Mucosa of rectum (tissue), 2 donors: ENCODE measurements around the gene SPR.
A peak's percentile ranks its signal among the peaks of the same experiment; 100 is the strongest.

Experiments
- H3K27ac ChIP-seq, 2 donors: one replicate each; pipeline ENCODE4 v1.7.0; 2013; ENCODE audit warnings: inconsistent platforms in 2 of 2, low read depth in 2 of 2, low read length in 2 of 2
- H3K27me3 ChIP-seq, 2 donors: one replicate each; pipeline ENCODE4 v1.7.0; 2013; ENCODE audit warnings: low read length in 2 of 2; ENCODE audit not compliant: control insufficient read depth in 2 of 2, insufficient read depth in 2 of 2
- H3K36me3 ChIP-seq, 2 donors: one replicate each; pipeline ENCODE4 v1.7.0; 2013; ENCODE audit warnings: low read length in 2 of 2; ENCODE audit not compliant: control insufficient read depth in 2 of 2, insufficient read depth in 2 of 2
- H3K4me1 ChIP-seq, 2 donors: one replicate each; pipeline ENCODE4 v1.7.0; 2013; ENCODE audit warnings: low read length in 2 of 2, mild to moderate bottlenecking in 1 of 2; ENCODE audit not compliant: control insufficient read depth in 2 of 2, insufficient read depth in 2 of 2
- H3K4me3 ChIP-seq, 2 donors: one replicate each; pipeline ENCODE4 v1.7.0; 2013; ENCODE audit warnings: low read length in 2 of 2
- H3K9ac ChIP-seq, 2 donors: one replicate each; pipeline ENCODE4 v1.7.0; 2013; ENCODE audit warnings: low read length in 2 of 2, low read depth in 1 of 2, mild to moderate bottlenecking in 1 of 2
- H3K9me3 ChIP-seq, 2 donors: one replicate each; pipeline ENCODE4 v1.7.0; 2013; ENCODE audit warnings: low read length in 2 of 2; ENCODE audit not compliant: control insufficient read depth in 2 of 2
- donor health status: healthy.
- donor health status: Normal muscosa, but diverticular disease.

The SPR gene

GRCh38 chr2:72887032-72887739, at the start of gene SPR:
Gene SPR, plus strand, starts transcription at chr2:72887408. Its CDS starts 25 bp downstream, at chr2:72887433.
- peak within 1 kb of the TSS; percentile 72 to 81 for H3K4me3 ChIP-seq
- H3K4me1 ChIP-seq = peaks cover 19 to 26% of the 10 kb centered on the region in 2 donors
- H3K27me3 ChIP-seq = peaks cover 0 to 2% of the 10 kb centered on the region in 2 donors
- peak within 1 kb of the TSS; percentile 89 to 90 for H3K27ac ChIP-seq
- peaks cover 12 to 13% of the 10 kb centered on the region in 2 donors for H3K36me3 ChIP-seq
- peak within 1 kb of the TSS; percentile 70 to 88 for H3K9ac ChIP-seq
- no peaks in the 10 kb centered on the region for H3K9me3 ChIP-seq

GRCh38 chr2:72840066-72840465, 47.1 kb upstream of the SPR start:
- Histone ChIP-seq H3K27me3 (no peaks in the 10 kb centered on the region), H3K36me3 (no peaks in the 10 kb centered on the region), H3K27ac (no peak overlapping the region), H3K4me3 (no peak overlapping the region), H3K9me3 (no peaks in the 10 kb centered on the region), H3K9ac (no peak overlapping the region), H3K4me1 (no peaks in the 10 kb centered on the region)

- Histone ChIP-seq H3K27ac (no peak overlapping the region), H3K36me3 (no peaks in the 10 kb centered on the region), H3K27me3 (no peaks in the 10 kb centered on the region), H3K9ac (no peak overlapping the region), H3K9me3 (no peaks in the 10 kb centered on the region), H3K4me1 (no peaks in the 10 kb centered on the region), H3K4me3 (no peak overlapping the region)
Measured at GRCh38 chr2:72841462-72842125, 45.6 kb upstream of the SPR start.

GRCh38 chr2:72843301-72843700, 43.9 kb upstream of the SPR start:
- H3K27me3 ChIP-seq = no peaks in the 10 kb centered on the region
- H3K27ac ChIP-seq = no peak overlapping the region
- no peaks in the 10 kb centered on the region for H3K4me1 ChIP-seq
- no peaks in the 10 kb centered on the region for H3K9me3 ChIP-seq
- no peaks in the 10 kb centered on the region for H3K36me3 ChIP-seq
- no peak overlapping the region for H3K9ac ChIP-seq
- no peak overlapping the region for H3K4me3 ChIP-seq

GRCh38 chr2:72846171-72847095, 40.8 kb upstream of the SPR start:
- Histone ChIP-seq H3K4me3 (no peak overlapping the region), H3K27ac (no peak overlapping the region), H3K9ac (no peak overlapping the region), H3K36me3 (no peaks in the 10 kb centered on the region), H3K27me3 (no peaks in the 10 kb centered on the region), H3K4me1 (no peaks in the 10 kb centered on the region), H3K9me3 (no peaks in the 10 kb centered on the region)

GRCh38 chr2:72847534-72848315, 39.5 kb upstream of the SPR start:
- Histone ChIP-seq H3K9ac (no peak overlapping the region), H3K27ac (no peak overlapping the region), H3K36me3 (no peaks in the 10 kb centered on the region), H3K4me3 (no peak overlapping the region), H3K9me3 (no peaks in the 10 kb centered on the region), H3K27me3 (no peaks in the 10 kb centered on the region), H3K4me1 (no peaks in the 10 kb centered on the region)

GRCh38 chr2:72848436-72849137, 38.6 kb upstream of the SPR start:
- Histone ChIP-seq H3K4me1 (no peaks in the 10 kb centered on the region), H3K9ac (no peak overlapping the region), H3K9me3 (no peaks in the 10 kb centered on the region), H3K27me3 (no peaks in the 10 kb centered on the region), H3K36me3 (no peaks in the 10 kb centered on the region), H3K27ac (no peak overlapping the region), H3K4me3 (no peak overlapping the region)

GRCh38 chr2:72849138-72849462, 38.1 kb upstream of the SPR start:
- Histone ChIP-seq H3K4me1 (no peaks in the 10 kb centered on the region), H3K36me3 (no peaks in the 10 kb centered on the region), H3K27me3 (peaks cover 0 to under 1% of the 10 kb centered on the region in 2 donors), H3K9me3 (no peaks in the 10 kb centered on the region), H3K9ac (no peak overlapping the region), H3K4me3 (no peak overlapping the region), H3K27ac (no peak overlapping the region)

- Histone ChIP-seq H3K9ac (no peak overlapping the region), H3K4me3 (no peak overlapping the region), H3K4me1 (no peaks in the 10 kb centered on the region), H3K36me3 (no peaks in the 10 kb centered on the region), H3K9me3 (no peaks in the 10 kb centered on the region), H3K27ac (no peak overlapping the region), H3K27me3 (peaks cover under 1 to 12% of the 10 kb centered on the region in 2 donors)
Measured at GRCh38 chr2:72851333-72851732, 35.9 kb upstream of the SPR start.
